A673 (cell line): ENCODE results near the gene KDM8.

Experiments
- CTCF ChIP-seq: fragments of 300-800, 200-600 bp; sonication (generic); conservative IDR thresholded peaks from 2 replicates; pipeline ENCODE4 v1.5.1; 2017; ENCODE audit warnings: low read depth, mild to moderate bottlenecking, antibody characterized with exemption, low read length, moderate library complexity, mixed read lengths
- EZH2 ChIP-seq: fragments of 200-600 bp; sonication (generic); IDR thresholded peaks from 2 replicates; pipeline ENCODE4 v1.6.1; 2017; ENCODE audit warnings: borderline replicate concordance, low read depth, mild to moderate bottlenecking, mixed read lengths, antibody characterized with exemption, low read length; ENCODE audit not compliant: poor library complexity, severe bottlenecking

- TF ChIP-seq CTCF (no peak), EZH2 (no peak)
Measured at GRCh38 chr16:27188633-27189032, 14.7 kb upstream of the KDM8 start.
